Dedifferentiated amniotic fluid mesenchymal stem cell (primary cell): ENCODE results near the gene COL9A3.

ENCODE experiments used
- DNase-seq: peaks from one replicate; pipeline ENCODE4 v3.0.0-alpha.2; 2016; ENCODE audit errors: extremely low spot score

COL9A3 gene

GRCh38 chr20:62880147-62880934, 63.5 kb downstream of the COL9A3 start:
- DNase-seq = no peak

- DNase-seq = no peak
Measured at GRCh38 chr20:62880935-62881661, 64.2 kb downstream of the COL9A3 start.

DNA sequence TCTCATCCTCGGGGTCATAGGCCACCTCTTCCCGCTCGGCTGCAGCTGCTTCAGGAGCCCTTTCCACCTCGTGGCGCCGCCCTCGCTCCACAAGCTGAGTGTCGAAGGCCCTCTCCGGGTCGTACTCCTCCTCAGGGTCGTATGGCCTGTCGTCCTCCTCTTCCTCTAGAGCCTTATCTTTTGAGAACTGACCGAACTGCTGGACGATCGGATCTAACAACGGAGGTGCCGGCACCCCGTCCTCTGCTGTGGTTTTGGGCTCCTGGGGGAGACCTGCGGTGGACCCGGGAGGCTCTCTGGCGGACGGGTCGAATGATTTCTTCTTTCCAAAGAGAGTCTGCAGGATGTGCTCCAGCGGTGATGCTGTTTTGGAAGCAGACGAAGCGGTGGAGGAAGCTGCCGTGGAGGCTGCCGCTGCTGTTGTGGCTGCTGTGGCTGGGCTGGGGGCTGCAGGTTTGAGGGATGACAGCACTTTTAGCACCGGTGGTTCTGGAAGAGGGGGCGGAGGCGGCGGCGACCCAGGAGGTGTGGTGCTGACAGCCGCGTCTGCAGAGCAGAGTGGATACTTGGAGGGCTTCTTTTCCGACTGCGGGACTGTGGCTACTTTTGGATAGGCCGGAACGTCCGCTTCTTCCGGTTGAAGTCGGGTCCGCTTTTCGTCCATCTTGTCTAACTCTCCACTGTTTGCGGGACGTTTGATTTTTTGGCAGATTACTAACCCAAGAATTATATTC, 65.0 kb downstream of the COL9A3 start:
- no peak for DNase-seq

DNA sequence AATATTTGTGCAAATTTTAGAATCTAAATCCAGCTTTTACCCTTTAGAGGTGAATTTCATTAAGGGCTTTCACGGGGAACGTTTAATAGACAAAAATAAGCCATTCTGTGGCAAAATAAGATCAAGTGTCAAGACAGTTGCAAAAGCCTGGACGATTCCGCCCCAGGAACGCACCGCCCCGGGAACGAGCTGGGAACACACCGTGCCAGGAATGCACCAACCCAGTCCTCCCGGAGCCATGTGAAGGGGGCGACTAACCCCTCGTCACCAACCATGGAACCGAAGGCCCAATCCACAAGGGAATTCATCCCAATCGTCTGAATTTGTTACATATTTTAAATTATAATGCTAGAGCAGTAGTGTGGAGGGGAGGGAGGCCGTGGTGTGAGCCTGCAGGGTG, 65.6 kb downstream of the COL9A3 start:
- no peak for DNase-seq

GRCh38 chr20:62884556-62884955, 67.7 kb downstream of the COL9A3 start:
- DNase-seq = no peak

DNA sequence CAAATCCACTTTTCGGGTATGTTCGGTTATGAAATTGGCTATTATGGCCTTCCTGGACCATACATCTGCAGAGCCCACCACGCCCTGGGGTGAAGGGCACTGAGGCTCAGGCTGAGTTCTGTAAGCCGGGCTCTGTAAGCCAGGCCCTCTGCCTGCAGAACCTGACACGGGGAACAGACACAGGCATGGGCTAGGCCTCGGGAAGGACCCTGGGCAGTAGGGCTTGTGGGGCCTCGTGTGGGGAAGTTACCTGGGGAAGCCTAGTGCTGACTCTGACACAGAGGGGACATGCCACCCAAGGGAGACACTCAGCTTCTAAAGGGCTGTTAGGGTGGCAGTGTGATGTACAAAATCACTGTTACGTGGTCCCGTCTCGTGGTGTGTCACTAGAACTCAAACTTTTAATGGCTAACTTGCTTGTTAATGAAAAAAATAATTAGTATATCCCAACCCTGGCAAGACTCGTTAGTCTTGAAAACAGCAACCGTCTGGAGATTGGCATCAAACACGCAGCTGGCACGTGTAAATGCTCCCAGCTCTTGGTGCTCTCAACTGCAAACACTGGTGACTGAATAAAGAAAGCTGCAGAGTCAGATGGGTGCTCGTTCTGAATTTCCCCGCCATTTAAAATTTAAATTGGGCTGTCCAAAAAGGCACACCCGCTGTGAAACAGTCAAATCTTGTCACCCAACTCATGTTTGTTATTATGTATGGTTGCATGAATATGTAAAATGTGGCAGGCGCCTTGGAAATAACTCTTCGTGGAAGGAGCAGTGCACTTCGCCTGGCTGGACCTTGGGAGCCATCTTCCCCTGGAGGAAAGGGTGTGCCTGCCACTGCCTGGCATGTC, 68.4 kb downstream of the COL9A3 start:
- DNase-seq = no peak

DNA sequence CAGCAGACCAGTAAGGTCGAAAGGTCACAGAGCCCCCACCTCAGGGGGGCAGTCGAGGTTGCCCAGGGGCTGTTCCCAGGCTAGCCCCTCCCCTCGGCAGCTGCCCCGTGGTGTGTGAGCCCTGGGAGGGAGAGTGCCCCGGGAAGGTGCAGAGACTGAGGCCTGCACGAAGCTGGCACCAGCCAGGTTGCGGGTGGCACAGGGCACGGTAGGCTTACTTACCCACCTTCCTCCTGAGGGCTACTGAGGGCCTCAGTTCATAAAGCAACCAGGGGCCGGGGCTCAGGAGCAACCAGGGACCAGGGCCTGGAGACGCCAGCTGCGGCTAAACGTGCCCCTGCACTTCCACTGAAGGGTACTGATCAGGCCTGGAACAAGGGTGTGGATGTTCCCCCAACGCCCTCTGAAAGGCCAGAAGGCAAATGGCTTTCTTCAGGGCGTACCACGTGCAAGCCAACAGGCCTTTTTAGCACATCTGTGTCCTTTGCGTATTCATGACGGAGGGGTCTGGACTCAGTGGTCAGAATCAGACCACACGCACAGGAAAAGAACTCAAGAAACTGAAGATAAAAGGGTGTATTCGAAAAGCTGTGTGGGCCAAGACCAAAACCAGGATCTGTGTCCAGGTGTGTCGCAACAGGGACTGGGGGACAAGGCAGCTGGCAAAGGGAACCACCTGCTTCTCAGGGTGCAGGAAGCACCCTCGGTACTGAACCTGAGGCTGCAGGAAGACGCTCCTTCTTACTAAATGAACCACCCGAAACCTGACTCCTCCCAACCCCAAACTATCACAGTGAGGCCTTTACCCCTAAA, 69.3 kb downstream of the COL9A3 start:
- no peak for DNase-seq

DNA sequence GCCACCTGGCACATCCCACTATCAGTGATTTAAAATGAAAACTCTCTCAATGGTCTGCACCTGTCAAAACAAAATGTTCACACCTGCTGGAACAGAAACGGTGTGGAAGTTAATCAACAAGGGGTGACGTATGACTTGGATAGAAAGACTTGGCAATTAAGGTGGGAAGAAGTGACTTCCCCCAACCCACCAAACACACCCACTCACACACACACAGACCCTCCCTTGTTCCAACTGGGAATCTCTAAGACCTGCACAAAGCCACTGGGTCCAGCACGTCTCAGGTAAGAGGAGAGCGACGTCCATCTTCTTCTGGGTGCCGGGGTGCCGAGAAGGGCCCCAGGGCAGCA, 69.8 kb downstream of the COL9A3 start:
- DNase-seq = no peak

DNA sequence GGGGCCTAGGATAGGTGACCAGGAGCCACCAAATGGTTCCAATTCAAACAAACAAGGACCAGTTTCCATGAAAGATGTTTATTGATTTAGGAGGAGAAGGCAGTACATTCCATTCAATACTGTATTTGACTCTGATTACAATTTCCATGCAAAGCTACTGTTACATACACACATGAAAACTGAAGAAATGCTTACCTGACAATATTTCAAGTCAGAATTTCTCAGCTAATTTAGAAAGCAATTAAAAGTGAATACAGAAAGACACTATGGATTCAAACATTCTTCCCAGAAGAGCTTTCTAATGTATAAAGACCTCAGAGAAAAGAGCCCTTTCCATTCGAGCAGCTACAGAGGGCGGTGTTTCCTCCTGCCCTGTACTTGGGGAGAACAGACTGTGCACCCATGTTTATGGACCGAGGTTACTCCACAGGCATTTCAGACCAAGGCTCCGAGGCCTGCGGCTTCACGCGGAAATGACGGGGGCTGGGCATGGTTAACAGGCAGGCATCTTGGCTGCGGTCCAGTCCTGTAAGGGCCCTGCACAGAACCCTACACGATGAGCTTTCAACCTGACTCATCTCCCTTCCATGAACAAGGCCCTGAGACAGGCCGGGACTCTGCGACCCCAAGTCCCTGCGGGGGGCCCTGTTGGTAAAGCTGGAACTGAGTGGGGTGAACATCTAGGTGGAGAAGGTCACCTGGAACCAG, 70.5 kb downstream of the COL9A3 start:
- DNase-seq = no peak

DNA sequence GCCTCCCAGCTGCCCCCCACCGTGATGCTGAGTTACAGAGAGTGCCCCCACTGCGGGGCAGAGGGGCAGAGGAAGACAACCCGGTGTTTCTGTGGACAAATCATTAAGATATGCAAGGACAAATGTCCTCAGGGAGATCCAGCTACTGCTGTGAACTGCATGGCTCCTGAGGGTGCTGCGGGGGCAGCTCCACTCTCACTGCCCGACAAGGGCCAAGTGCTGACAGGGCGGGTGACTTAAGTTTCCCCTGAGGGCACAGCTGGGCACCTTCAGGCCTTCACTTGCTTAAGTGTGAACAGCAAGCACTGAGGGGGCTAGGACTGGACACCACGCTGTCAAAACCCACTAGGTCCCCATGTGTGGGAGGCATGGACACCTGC, 71.0 kb downstream of the COL9A3 start:
- DNase-seq = no peak

- no peak for DNase-seq
Measured at GRCh38 chr20:62888406-62888805, 71.6 kb downstream of the COL9A3 start.

- DNase-seq = no peak
Measured at GRCh38 chr20:62888910-62889309, 72.1 kb downstream of the COL9A3 start.

DNA sequence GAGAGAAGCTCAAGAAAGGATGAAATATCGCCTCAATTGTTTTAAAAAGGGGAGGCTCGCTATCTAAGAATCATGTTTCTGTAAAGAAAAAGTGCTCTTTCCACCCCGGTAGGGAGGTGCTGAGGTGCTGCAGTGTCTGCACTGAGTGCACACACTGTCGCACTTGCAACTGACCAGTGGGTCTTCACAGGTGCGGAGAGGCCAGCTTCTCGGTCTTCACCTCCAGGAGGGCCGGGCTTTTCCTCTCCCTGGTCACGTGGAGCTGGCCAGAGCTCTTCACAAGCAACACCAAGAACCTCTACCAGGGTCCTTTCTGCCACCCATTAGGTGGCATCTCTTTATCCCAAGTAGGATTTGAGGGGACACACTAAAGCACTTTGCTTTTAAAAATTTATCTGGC, 72.6 kb downstream of the COL9A3 start:
- DNase-seq = no peak

GRCh38 chr20:62889871-62890270, 73.0 kb downstream of the COL9A3 start:
- no peak for DNase-seq

GRCh38 chr20:62890444-62890843, 73.6 kb downstream of the COL9A3 start:
- DNase-seq = no peak
